IgD-negative memory B cell (primary cell): ENCODE measurements around the gene PLEKHA7. TPM values are rescaled to one million over a fixed set of nuclear protein-coding genes. Genes with fewer than 3 reads are reported as not detected.
"Not testable (repeated sequence)": the region's sequence is repeated elsewhere in the genome, so short reads cannot be mapped to it uniquely, and the experiment has no call there.

Experiments
- H3K27ac Mint-ChIP-seq, 3 donors: one replicate each; pipeline ENCODE4 v1.8.0; 2020 to 2022; ENCODE audit warnings: mild to moderate bottlenecking in 3 of 3, mixed read lengths in 3 of 3, moderate library complexity in 1 of 3
- H3K27me3 Mint-ChIP-seq: one replicate; pipeline ENCODE4 v1.8.0; 2021; ENCODE audit warnings: mixed read lengths
- H3K36me3 Mint-ChIP-seq: one replicate; pipeline ENCODE4 v1.8.0; 2020; ENCODE audit warnings: mild to moderate bottlenecking, mixed read lengths
- H3K4me1 Mint-ChIP-seq, 3 donors: one replicate each; pipeline ENCODE4 v1.8.0; 2020 to 2022; ENCODE audit warnings: mixed read lengths in 3 of 3, mild to moderate bottlenecking in 1 of 3
- H3K4me3 Mint-ChIP-seq, 4 donors: one replicate each; pipeline ENCODE4 v1.8.0; 2020 to 2022; ENCODE audit warnings: mild to moderate bottlenecking in 4 of 4, mixed read lengths in 4 of 4, moderate library complexity in 3 of 4
- H3K9me3 Mint-ChIP-seq, 3 donors: one replicate each; pipeline ENCODE4 v1.8.0; 2020 to 2021; ENCODE audit warnings: mixed read lengths in 3 of 3, mild to moderate bottlenecking in 1 of 3
- polyA plus RNA-seq: library from polyadenylated mRNA; unstranded; fragments of 300-500 nt; fragmentation: Illumina TruSeq; gene quantifications from one replicate; pipeline ENCODE4 v1.2.3, GENCODE V29; 2021

The PLEKHA7 gene
- polyA plus RNA-seq, 1 donor from 2014 or later: 0.15 TPM

DNA sequence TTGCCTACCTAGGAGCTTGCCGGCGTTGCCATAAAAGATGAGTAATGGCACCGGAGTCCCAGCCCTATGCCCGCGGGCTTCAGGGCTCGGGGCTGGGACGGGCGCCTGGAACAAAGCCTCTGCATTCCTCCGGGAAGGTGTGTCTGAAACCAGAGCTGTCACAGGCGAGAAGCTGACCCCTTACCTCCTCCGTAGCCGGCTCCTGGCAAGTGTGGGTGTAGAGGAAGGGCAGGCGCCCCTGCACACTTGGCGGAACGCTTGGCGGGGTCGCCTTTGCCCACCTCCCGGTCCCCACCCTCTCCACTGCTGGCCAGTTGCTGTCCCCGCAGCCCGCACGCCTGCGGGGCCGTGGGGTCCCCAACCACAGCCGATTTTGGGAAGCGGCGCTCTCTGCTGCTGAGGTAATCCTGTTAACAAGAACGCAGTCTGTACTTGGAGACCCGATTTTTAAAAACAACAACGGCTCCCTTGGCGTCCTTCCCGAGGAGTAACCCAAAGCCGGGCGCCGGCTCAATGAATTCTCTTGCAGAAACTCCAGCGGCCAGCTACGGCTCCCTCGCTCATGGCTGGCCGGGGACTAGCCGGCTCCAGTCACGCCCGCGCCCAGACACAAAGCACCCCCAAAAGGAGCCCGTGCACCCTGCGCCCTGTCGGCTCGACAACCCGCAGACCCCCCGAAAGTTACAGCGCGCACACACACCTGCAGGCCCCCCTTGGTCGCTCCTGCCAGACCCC is 89.2 kb downstream of the PLEKHA7 start:
- peaks cover 30% of the 10 kb centered on the region for H3K27me3 Mint-ChIP-seq
- peaks cover 8 to 16% (median 11%) of the 10 kb centered on the region in 3 donors for H3K4me1 Mint-ChIP-seq
- peak overlapping the region; percentile 53 to 91 (median 83) for H3K4me3 Mint-ChIP-seq
- peak overlapping the region in 1 of 3 donors; percentile 39 for H3K27ac Mint-ChIP-seq
- H3K9me3 Mint-ChIP-seq: no peaks in the 10 kb centered on the region
- no peaks in the 10 kb centered on the region for H3K36me3 Mint-ChIP-seq

DNA sequence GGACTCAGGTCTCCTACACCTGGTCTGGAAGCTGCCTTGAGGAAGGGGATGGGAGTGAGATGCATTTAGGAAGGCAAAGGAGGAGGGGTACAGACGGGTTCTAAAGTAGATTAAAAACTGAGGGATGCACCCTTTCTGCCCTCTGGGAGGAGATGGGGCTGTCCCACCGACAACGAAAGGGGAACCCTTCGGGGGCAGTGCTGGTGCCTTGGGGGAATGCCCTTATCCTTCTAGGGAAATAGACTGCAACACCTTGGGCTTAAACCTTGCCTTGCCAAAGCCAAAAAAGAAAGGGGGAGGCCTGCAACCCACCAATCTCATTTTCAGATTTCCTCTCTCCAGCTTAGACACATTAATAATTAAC is 89.8 kb downstream of the PLEKHA7 start:
- peak overlapping the region; percentile 53 to 91 (median 83) for H3K4me3 Mint-ChIP-seq
- H3K27me3 Mint-ChIP-seq: peaks cover 30% of the 10 kb centered on the region
- H3K4me1 Mint-ChIP-seq: peaks cover 8 to 16% (median 11%) of the 10 kb centered on the region in 3 donors
- no peaks in the 10 kb centered on the region for H3K9me3 Mint-ChIP-seq
- no peaks in the 10 kb centered on the region for H3K36me3 Mint-ChIP-seq
- peak overlapping the region in 2 of 3 donors; percentile 39 to 87 for H3K27ac Mint-ChIP-seq

DNA sequence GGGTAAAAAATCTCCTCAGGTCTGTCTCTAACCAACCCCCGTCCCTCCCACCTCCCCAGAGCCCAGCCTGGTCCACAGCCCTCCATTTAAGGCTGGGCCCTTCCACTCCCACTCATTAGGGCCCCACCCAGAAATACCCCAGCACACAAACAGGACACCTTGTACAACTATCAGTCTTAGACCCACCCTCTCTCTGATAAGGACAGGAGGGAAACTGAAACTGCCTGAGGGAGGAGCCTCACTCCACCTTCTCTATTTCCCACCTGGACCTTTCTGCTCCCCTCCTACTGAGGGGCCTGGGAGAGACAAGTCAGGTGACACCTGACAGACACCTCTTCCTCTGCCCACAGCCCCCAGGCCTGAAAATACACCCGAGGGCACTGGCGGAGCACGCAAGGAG is 90.2 kb downstream of the PLEKHA7 start:
- Mint-ChIP-seq H3K27ac (peak overlapping the region in 1 of 3 donors; percentile 87), H3K4me3 (peak overlapping the region; percentile 53 to 91 (median 83)), H3K9me3 (no peaks in the 10 kb centered on the region), H3K36me3 (no peaks in the 10 kb centered on the region), H3K27me3 (peaks cover 30% of the 10 kb centered on the region), H3K4me1 (peaks cover 8 to 16% (median 11%) of the 10 kb centered on the region in 3 donors)

DNA sequence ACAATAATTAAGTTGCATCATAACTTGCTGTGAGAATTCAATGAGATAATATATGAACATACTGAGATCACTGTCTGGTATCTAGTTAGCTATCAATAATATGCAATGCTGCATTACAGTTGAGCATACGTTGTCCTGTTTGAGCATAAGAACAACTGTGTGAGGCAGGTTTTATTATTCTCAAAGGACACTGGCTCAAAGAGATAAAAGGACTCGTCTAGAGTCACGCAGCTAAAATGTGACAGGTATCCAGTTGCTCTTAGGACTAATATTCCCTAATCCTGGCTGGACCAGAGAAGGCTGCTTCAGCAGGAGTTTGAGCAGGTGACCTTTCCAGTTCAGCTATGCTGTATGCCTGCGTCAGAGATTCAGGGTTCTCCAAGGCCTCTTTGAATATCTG is 92.5 kb downstream of the PLEKHA7 start:
- Mint-ChIP-seq H3K36me3 (no peaks in the 10 kb centered on the region), H3K4me3 (no peak overlapping the region), H3K27me3 (peaks cover 21% of the 10 kb centered on the region), H3K4me1 (peaks cover 8 to 16% (median 11%) of the 10 kb centered on the region in 3 donors), H3K9me3 (no peaks in the 10 kb centered on the region), H3K27ac (no peak overlapping the region)

DNA sequence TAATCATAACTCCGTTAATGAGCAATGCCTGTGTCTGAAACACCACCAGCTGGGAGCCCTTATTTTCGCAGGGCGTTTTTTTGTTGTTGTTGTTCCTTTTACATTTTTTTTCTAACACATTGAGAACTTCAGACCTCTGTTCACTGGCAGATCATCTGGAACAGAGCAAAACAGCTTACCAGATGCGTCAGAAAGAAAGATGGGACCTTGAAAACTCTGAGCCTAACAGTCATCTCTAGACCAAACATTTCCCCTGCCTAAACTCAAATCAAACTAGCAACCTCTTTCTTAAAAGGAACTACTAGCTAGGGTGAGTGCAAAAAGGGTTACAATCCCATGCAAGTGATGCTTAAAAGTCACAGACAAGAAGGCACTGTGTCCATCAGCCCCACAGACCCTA is 93.2 kb downstream of the PLEKHA7 start:
- Mint-ChIP-seq H3K4me3 (no peak overlapping the region), H3K27me3 (peaks cover 15% of the 10 kb centered on the region), H3K9me3 (no peaks in the 10 kb centered on the region), H3K36me3 (no peaks in the 10 kb centered on the region), H3K4me1 (peaks cover 8 to 13% (median 11%) of the 10 kb centered on the region in 3 donors), H3K27ac (no peak overlapping the region)

DNA sequence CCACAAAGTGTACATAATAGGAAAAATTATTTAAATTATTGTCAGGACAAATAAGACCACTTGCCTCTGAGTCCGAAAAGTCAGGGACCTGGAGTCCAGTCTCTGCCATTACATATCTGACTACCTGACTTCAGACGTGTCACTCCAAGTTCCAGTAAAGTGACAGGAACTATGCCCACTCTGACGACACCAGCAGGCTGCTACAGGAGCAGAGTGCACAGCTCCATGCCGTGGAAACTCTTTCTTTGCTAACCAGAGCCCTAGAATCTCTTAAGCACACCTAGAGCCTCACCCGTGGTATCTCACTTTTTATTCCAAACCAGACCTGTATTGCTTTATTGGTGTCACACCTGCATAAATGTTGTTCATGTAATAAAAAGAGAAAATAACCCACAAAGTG is 93.7 kb downstream of the PLEKHA7 start:
- Mint-ChIP-seq H3K4me1 (peaks cover 8 to 12% (median 9%) of the 10 kb centered on the region in 3 donors), H3K4me3 (no peak overlapping the region), H3K27me3 (peaks cover 10% of the 10 kb centered on the region), H3K36me3 (no peaks in the 10 kb centered on the region), H3K27ac (no peak overlapping the region), H3K9me3 (no peaks in the 10 kb centered on the region)

DNA sequence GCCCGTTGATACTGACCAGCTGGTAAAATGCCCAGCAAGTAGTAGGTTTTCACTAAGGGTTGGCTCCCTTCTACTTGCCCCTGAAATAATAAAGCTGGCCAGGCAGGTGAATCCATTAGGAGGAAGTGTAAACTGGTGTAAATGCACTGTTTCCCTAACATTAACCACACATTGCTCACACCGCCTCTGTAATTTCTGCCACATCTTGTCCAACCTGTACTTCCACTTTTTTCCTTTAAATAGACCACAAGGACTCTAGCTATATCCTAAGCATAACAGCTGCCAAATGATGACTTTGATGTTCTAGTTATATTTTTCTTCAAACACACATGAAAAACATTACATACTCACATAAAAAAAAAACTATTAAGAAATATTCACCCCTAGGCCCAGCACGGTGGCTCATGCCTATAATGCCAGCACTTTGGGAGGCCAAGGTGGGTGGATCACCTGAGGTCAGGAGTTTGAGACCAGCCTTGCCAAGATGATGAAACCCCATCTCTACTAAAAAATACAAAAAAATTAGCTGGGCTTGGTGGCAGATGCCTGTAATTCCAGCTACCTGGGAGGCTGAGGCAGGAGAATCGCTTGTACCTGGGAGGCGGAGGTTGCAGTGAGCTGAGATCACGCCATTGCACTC is 95.6 kb downstream of the PLEKHA7 start:
- not testable (repeated sequence) for H3K27me3 Mint-ChIP-seq, H3K4me3 Mint-ChIP-seq, H3K9me3 Mint-ChIP-seq, H3K36me3 Mint-ChIP-seq, H3K4me1 Mint-ChIP-seq, H3K27ac Mint-ChIP-seq

DNA sequence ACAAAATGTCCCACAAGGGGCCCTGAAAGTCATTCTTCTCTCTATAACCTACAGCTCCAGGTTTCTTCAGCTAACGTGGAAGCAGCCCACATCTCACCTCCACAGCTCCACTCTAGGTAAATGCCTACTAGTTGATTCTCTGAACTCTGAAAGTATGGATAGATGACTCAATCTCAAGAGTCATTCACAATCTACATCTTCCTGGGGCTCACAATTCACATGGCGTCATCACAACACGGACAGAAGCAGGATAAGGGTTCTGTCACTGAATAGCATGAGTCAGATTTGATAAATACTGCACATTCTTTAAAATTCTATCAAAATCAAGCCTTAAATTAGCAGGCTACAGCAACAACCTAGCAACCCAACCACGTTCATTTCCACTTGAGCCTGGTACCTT is 96.3 kb downstream of the PLEKHA7 start:
- Mint-ChIP-seq H3K9me3 (no peaks in the 10 kb centered on the region), H3K4me3 (no peak overlapping the region), H3K4me1 (peaks cover 0 to 1% (median 0%) of the 10 kb centered on the region in 3 donors), H3K36me3 (no peaks in the 10 kb centered on the region), H3K27me3 (no peaks in the 10 kb centered on the region), H3K27ac (no peak overlapping the region)

DNA sequence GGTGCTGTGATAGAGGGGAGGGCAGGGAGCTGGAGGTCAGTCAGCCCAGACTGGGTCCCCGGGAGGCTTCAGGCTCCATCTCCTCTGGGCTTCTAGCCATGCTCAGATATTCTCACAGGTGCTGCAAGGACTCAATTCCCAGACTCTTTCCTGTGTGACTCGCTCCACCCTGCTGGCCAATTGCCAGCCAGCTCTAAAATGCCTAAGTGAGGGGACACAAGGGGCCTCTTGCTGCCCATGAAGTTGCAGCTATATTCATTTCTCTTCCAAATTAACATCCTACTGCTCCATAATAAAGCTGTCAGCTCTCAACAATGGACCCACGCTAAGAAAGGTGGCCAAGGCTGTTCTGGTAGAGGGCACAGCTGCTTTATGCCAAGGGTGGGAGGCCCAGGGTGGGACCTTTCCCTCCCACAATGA is 101.5 kb downstream of the PLEKHA7 start:
- Mint-ChIP-seq H3K36me3 (no peaks in the 10 kb centered on the region), H3K9me3 (no peaks in the 10 kb centered on the region), H3K27me3 (no peaks in the 10 kb centered on the region), H3K4me1 (peaks cover 7 to 14% (median 9%) of the 10 kb centered on the region in 3 donors), H3K4me3 (no peak overlapping the region), H3K27ac (no peak overlapping the region)

DNA sequence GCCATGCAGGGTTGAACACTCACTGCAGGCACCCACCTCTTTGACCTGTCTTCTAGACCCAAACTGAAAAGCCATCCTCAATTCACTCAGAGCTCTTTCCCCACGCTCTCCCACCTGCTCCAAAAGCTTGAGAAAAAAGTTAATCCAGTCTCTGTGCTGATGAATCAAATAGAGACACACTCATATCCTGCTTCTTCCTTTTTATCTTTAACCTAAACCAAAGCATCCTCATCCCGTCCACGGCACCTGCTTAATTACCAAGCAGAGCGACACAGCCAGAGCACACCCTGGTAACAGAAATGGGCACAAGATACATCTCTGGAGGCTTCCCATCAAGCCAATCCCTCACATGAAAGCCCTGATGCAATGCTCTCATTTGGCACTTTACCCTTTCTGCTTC is 102.6 kb downstream of the PLEKHA7 start:
- Mint-ChIP-seq H3K4me1 (peaks cover 7 to 14% (median 9%) of the 10 kb centered on the region in 3 donors), H3K27ac (no peak overlapping the region), H3K27me3 (no peaks in the 10 kb centered on the region), H3K4me3 (no peak overlapping the region), H3K9me3 (no peaks in the 10 kb centered on the region), H3K36me3 (no peaks in the 10 kb centered on the region)

DNA sequence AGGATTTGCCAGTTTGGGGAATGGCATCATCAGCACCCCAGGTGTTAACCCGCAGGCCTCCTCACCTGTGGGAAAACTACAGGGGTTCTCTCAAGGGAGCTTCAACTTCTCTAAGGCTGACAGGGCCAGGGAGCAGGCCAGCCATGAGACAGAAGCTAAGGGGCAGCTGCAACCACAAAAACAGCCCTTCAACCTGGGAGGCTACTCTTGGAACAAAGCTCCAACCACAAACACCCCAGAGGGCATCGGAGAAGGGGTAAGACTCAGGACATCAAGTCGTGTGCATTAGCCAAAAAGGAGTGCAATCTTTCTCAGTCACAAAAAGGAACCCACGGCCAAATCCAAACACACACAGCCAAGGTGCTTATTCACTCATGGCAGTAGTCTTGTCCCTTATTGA is 103.0 kb downstream of the PLEKHA7 start:
- Mint-ChIP-seq H3K9me3 (no peaks in the 10 kb centered on the region), H3K27me3 (no peaks in the 10 kb centered on the region), H3K27ac (no peak overlapping the region), H3K36me3 (no peaks in the 10 kb centered on the region), H3K4me3 (no peak overlapping the region), H3K4me1 (peaks cover 7 to 14% (median 9%) of the 10 kb centered on the region in 3 donors)

DNA sequence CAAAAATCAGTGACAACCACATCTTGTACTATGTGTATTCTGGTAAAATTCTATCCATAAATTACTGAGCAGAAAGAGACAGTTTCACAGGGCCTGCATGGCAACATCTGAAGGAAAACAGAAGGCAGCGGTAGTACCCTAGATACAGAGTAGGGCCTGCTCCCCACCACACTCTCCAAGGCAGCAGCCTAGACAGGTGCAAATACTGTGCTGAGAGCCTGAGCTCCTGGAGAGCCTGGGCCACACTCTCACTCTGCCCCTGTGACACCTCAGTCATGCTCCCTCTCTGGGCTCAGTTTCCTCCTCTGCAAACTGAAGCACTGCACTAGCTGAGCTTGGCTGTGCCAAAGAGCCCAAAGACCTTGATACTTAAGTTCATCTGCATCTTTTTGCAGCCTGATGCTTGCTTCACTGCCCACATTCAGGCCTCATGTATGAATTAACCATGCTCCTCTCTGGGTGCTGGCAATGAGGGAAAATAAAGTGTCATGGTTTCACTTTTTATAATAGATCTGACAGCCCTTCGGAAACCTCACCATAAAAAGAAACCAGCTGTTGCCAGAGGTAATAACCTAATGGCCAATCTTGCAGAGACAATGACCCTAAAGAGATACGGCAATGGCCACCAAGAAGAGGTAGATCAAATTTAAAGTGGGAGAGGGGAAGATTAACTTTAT is 104.7 kb downstream of the PLEKHA7 start:
- Mint-ChIP-seq H3K4me3 (peak overlapping the region in 1 of 4 donors; percentile 23), H3K27me3 (no peaks in the 10 kb centered on the region), H3K27ac (peak overlapping the region in 1 of 3 donors; percentile 50), H3K36me3 (no peaks in the 10 kb centered on the region), H3K4me1 (peaks cover 7 to 14% (median 9%) of the 10 kb centered on the region in 3 donors), H3K9me3 (no peaks in the 10 kb centered on the region)

DNA sequence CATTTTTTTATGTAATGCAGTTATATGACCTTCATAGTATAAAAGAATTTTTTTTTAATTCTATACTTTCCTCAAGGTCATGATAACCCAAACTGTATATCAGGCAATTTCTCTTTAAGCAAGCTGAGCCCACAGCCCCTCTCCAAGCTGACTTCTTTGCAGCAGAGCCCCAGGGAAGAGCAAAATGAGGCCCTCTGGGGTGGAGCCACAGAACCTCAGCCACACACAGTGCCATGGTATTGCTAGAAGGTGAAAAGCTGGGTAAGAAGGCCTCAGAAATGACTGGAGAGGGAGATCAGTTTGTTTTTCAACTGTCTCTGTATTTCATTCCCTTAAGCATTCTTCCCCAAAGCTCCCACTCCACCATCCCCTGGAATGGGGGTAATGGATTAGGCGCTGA is 108.8 kb downstream of the PLEKHA7 start:
- no peaks in the 10 kb centered on the region for H3K9me3 Mint-ChIP-seq
- no peaks in the 10 kb centered on the region for H3K27me3 Mint-ChIP-seq
- H3K36me3 Mint-ChIP-seq: no peaks in the 10 kb centered on the region
- peaks cover 29 to 37% (median 34%) of the 10 kb centered on the region in 3 donors for H3K4me1 Mint-ChIP-seq
- no peak overlapping the region for H3K4me3 Mint-ChIP-seq
- H3K27ac Mint-ChIP-seq: no peak overlapping the region

DNA sequence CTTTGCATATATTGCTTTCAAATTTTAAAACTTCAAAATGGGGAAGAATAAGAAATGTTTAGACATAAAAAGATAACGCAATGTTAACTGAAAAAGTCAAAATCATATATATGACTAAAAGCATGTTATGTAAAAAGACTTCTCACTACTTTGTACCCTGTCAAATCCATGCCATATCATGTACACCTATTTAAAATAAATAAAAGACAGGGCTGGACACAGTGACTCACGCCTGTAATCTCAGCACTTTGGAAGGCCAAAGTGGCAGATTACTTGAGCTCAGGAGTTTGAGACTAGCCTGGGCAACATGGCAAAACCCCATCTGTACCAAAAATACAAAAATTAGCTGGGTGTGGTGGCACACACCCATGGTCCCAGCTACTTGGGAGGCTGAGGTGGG is 109.5 kb downstream of the PLEKHA7 start:
- not testable (repeated sequence) for H3K27ac Mint-ChIP-seq, H3K9me3 Mint-ChIP-seq, H3K36me3 Mint-ChIP-seq, H3K4me3 Mint-ChIP-seq, H3K27me3 Mint-ChIP-seq
- H3K4me1 Mint-ChIP-seq: peaks cover 28 to 37% (median 30%) of the 10 kb centered on the region in 3 donors

DNA sequence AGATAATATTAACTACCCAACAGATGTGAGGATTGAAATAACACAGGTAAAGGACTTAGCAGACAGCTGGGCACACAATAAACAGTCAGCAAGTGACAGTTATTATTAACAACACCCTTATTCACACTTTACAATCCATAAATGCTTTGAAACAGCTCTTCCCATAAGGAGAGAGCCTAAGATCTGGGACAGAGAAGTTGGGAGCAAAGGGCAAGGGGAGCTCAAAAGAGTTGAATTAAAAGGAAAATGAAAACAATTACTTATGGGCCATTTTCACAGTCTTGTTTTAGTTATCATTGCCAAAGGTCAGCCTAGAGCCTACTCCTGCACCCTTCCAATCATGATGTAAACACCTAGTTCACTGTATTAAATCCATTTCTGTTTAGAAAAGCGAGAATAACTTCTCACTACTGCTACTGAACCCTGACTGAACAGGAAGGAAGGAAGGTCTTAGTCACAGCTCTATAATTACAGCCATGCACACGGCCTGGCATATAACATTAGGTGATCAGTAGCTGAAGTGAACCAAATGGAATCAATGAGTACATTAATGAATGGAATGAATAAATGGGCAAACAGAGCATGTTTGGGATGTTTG is 111.3 kb downstream of the PLEKHA7 start:
- Mint-ChIP-seq H3K4me1 (peaks cover 25 to 30% (median 27%) of the 10 kb centered on the region in 3 donors), H3K9me3 (no peaks in the 10 kb centered on the region), H3K27me3 (no peaks in the 10 kb centered on the region), H3K36me3 (no peaks in the 10 kb centered on the region), H3K27ac (peak overlapping the region; percentile 8 to 78 (median 72)), H3K4me3 (peak overlapping the region in 3 of 4 donors; percentile 12 to 65 (median 51))
